Testis (tissue), 2 donors: ENCODE measurements around the gene GRK3.

Experiments used
- CTCF ChIP-seq, 3 experiments: fragments of 450-650 bp in 2 of 3; fragments of 200-600 bp in 1 of 3; sonication (generic) in 1 of 3; IDR thresholded peaks; one replicate each; pipeline ENCODE4 v1.5.1; 2016 to 2019; ENCODE audit warnings: antibody characterized with exemption in 3 of 3, mild to moderate bottlenecking in 2 of 3, moderate library complexity in 1 of 3
- POLR2A ChIP-seq: fragments of 450-650 bp; IDR thresholded peaks from one replicate; pipeline ENCODE4 v1.6.1; 2017; ENCODE audit warnings: antibody characterized with exemption, mild to moderate bottlenecking, moderate library complexity

DNA sequence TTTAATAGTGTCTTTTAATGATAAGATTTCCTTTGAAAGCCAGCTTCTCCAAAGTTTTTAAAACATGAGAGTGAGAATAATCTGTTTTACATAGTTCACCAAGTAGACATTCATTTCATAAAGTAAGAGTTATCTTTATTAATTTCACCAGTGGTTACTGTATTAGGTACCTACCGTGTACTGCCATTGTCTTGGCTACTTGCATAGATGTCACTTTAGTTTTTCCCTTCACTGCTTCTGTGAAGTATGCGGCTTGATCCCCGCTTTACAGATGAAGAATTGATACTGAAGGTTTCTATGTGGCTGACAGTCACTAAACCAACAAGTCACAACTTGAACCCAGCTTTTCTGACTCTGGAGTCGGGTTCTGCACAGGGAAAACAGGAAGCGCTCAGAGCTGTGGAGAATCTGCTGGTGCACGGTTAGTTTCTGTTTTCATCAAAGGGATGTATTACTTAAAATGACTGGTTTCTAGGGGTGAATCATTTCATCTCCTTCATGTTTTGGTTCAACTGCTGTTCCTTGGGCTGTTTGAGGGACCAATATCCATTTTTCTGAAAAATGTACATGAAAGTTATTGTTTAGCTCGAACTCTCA, 138.2 kb downstream of the GRK3 start:
- TF ChIP-seq POLR2A: no peak
- TF ChIP-seq CTCF (IDR thresholded peaks at IDR 0.05): no peak
